ENCODE data around the gene TNFRSF14. TPM values are rescaled to one million over a fixed set of nuclear protein-coding genes. Genes with fewer than 3 reads are reported as not detected.

The TNFRSF14 gene
- total RNA-seq, 3 donors from 2014 or later = 55.8 to 75.8 (median 67.8) TPM

GRCh38 chr1:2538376-2538775 is 17.8 kb upstream of the TNFRSF14 start:
- DNase-seq (ENCODE audit: low spot score in 2 of 2) = no peak
- Histone ChIP-seq H3K27me3 (peaks cover 5 to 46% of the 10 kb centered on the region in 2 donors), H3K9me3 (no peaks in the 10 kb centered on the region), H3K36me3 (no peaks in the 10 kb centered on the region), H3K4me3 (no peak overlapping the region), H3K27ac (no peak overlapping the region), H3K4me1 (no peaks in the 10 kb centered on the region)
- intact Hi-C loops (cut with DNase I; ENCODE audit: low total_unique reads) = no loop called here
- no peak for TF ChIP-seq CTCF (IDR thresholded peaks at IDR 0.05)
- TF ChIP-seq POLR2A (IDR thresholded peaks at IDR 0.05) = no peak
- TF ChIP-seq POLR2AphosphoS5 (IDR thresholded peaks at IDR 0.05) = no peak

DNA sequence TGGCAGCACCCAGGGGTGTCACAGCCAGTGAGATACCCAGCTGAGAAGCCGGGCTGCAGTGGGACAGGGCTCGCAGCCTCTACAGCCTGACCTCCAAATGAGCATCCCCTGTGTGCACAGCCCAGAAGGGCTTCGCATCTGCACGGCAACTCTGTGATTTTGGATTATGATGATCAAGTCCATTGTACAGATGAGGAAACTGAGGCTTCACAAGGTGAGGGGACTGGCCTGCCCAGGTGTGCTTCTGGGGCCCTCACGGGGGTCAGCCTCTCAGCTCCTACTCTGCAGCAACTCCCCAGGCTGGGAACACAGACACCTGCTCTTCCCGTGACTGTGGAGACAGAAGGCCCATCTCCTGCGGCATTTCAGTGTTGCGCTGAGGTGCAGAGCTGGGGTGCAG is 17.3 kb upstream of the TNFRSF14 start:
- intact Hi-C loops (cut with DNase I; ENCODE audit: low total_unique reads) = no loop called here
- no peaks in the 10 kb centered on the region for H3K9me3 ChIP-seq
- no peaks in the 10 kb centered on the region for H3K4me1 ChIP-seq
- TF ChIP-seq CTCF (IDR thresholded peaks at IDR 0.05) = no peak
- no peak for TF ChIP-seq POLR2AphosphoS5 (IDR thresholded peaks at IDR 0.05)
- no peak for TF ChIP-seq POLR2A (IDR thresholded peaks at IDR 0.05)
- H3K36me3 ChIP-seq = no peaks in the 10 kb centered on the region
- H3K27ac ChIP-seq = no peak overlapping the region
- H3K27me3 ChIP-seq = peaks cover 5 to 46% of the 10 kb centered on the region in 2 donors
- H3K4me3 ChIP-seq = no peak overlapping the region
- DNase-seq (ENCODE audit: low spot score in 2 of 2) = no peak

GRCh38 chr1:2539312-2539907 is 16.8 kb upstream of the TNFRSF14 start:
- no peak for TF ChIP-seq CTCF (IDR thresholded peaks at IDR 0.05)
- TF ChIP-seq POLR2A (IDR thresholded peaks at IDR 0.05) = no peak
- TF ChIP-seq POLR2AphosphoS5 (IDR thresholded peaks at IDR 0.05) = no peak
- H3K27me3 ChIP-seq = peaks cover 5 to 46% of the 10 kb centered on the region in 2 donors

GRCh38 chr1:2540816-2541492 is 15.2 kb upstream of the TNFRSF14 start:
- peaks cover 5 to 34% of the 10 kb centered on the region in 2 donors for H3K27me3 ChIP-seq
- peaks cover 14 to 16% of the 10 kb centered on the region in 2 donors for H3K4me1 ChIP-seq
- peak overlapping the region in 1 of 3 donors; percentile 15 for H3K4me3 ChIP-seq
- DNase-seq (ENCODE audit: low spot score in 2 of 2) = no peak
- no peak overlapping the region for H3K27ac ChIP-seq
- intact Hi-C loops (cut with DNase I; ENCODE audit: low total_unique reads) = no loop called here
- TF ChIP-seq CTCF (IDR thresholded peaks at IDR 0.05) (no peak), POLR2AphosphoS5 (IDR thresholded peaks at IDR 0.05) (no peak), POLR2A (IDR thresholded peaks at IDR 0.05) (no peak)
- H3K36me3 ChIP-seq = no peaks in the 10 kb centered on the region
- no peaks in the 10 kb centered on the region for H3K9me3 ChIP-seq

More at GRCh38 chr1:2539312-2539907, 16.8 kb upstream of the TNFRSF14 start:
- Histone ChIP-seq H3K27ac (no peak overlapping the region), H3K4me1 (peaks cover 1 to 2% of the 10 kb centered on the region in 2 donors), H3K4me3 (no peak overlapping the region), H3K9me3 (no peaks in the 10 kb centered on the region), H3K36me3 (no peaks in the 10 kb centered on the region)
- intact Hi-C loops (cut with DNase I; ENCODE audit: low total_unique reads) = no loop called here
- DNase-seq (ENCODE audit: low spot score in 2 of 2) = no peak

GRCh38 chr1:2541619-2542245 is 14.4 kb upstream of the TNFRSF14 start:
- intact Hi-C loops (cut with DNase I; ENCODE audit: low total_unique reads) = no loop called here
- H3K4me3 ChIP-seq = no peak overlapping the region
- H3K27me3 ChIP-seq = peaks cover 5 to 28% of the 10 kb centered on the region in 2 donors
- peak in 1 of 2 donors; percentile 68 for DNase-seq (ENCODE audit: low spot score in 2 of 2)
- no peaks in the 10 kb centered on the region for H3K36me3 ChIP-seq
- H3K9me3 ChIP-seq = no peaks in the 10 kb centered on the region
- peaks cover 14 to 23% of the 10 kb centered on the region in 2 donors for H3K4me1 ChIP-seq
- no peak overlapping the region for H3K27ac ChIP-seq
- no peak for TF ChIP-seq CTCF (IDR thresholded peaks at IDR 0.05)
- TF ChIP-seq POLR2A (IDR thresholded peaks at IDR 0.05) = no peak
- TF ChIP-seq POLR2AphosphoS5 (IDR thresholded peaks at IDR 0.05) = no peak

Data from breast epithelium (tissue), 4 donors.